SIG-M5 (cell line): ENCODE data around the gene ELL2.

ENCODE experiments used
- DNase-seq: peaks from one replicate; lab custom pipeline; 2025; lab: John Stamatoyannopoulos, UW

ELL2 gene

GRCh38 chr5:95956021-95956899, 5.4 kb downstream of the ELL2 start:
- DNase-seq: no peak

DNA sequence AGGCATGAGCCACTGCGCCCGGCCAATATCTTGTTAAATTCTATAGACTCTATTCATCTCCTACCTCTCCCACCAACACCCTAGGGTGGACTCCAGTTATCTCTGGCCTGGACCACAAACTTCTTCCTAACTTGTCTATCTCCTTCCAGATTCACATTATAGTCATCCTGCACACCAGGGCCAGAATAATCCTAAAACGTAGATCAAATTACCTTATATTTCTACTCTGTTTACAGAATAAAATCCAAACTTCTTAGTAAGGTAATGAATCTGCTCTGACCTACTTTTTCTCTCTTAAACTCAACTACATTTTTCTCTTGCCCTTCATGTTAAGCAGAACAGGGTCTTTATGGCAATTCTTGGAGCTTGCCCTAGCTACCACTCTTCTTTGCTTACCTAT, 6.9 kb downstream of the ELL2 start:
- DNase-seq: no peak

DNA sequence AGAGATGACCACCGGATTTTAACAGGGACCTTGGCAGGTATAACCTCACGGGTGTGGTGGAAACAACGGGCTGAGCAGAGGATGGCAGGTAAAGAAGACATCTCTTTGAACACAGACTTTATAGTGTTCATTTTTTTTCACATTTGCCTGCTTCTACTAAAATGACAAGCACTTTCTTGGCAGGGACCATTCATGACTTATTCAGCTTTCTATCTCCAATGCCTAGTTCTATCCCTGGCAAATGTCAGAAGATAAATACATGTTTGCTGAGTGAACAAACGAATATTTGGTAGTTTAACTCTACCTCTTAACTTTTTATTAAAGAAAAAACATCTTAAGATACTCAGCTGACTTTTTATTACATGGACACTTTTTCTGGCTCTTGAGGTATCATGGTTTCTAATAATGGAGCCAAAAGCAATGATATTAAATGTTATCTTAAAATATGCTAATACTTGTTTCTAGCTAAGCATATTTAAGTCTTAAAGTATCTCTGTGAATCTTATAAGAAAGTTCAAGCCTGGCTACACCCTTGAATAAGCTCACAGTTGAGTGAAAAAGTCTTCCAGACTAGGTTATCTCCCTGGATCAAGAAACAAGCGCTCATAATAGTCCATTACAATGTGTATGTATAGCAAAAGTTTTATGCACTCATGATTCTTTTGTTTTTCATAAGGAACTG, 8.5 kb downstream of the ELL2 start:
- DNase-seq: no peak

- no peak for DNase-seq
Measured at GRCh38 chr5:95951916-95952315, 9.7 kb downstream of the ELL2 start.

DNA sequence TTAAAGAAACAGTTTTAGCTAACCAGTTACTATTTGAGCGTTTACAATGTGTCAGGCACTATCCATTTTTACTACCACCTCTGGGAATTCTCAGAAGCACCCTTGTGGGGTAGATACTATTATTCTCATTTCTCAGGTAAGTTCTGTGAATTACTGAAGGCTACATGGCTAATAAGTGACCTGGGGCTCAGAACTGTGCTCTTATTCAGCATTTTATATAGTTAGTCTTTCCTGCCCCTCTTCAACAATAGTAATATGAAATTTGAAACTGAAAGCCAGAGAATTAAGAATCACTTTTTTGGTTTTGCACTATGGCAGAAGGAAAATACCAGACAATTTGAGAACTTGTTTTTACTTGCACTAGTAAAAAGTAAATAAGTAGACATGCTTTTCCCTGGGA, 11.8 kb downstream of the ELL2 start:
- DNase-seq: no peak

DNA sequence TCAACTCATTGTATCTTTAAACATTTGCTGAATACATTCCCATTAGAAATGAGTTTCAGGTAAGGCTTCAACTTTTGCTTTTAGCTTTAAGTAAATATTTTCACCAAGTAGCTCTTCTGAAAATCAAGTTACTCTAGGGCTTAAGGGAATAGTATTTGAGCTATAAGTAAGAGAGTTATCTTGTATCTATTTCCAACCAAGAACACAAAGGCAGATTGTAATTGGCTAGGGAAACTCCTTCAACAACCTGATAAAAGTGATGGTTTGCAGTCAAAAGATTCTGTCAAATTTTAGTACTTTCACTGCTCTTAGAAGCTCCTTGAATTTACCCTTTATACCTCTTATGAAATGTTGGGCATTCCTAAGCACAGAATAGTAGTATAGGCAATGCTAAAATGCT, 13.0 kb downstream of the ELL2 start:
- no peak for DNase-seq

- no peak for DNase-seq
Measured at GRCh38 chr5:95946451-95946850, 15.2 kb downstream of the ELL2 start.

GRCh38 chr5:95942968-95943367, 18.7 kb downstream of the ELL2 start:
- no peak for DNase-seq

DNA sequence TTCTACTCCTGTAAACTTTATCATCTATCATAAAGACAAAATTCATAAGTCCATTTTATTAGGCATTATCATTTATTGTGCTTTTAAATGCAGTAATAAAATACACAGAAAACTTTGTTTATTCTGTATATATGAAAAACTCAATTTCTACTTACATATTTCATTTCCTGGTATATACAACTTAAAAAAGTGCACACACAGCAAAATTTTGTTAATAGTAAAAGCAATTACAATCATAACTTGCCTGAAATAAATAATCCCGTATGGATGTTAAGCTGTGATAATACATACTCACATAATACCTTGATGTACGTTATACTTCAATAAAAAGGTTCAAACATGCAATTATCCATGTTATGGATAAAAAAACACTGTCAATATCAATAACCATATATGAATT, 19.2 kb downstream of the ELL2 start:
- DNase-seq: no peak

DNA sequence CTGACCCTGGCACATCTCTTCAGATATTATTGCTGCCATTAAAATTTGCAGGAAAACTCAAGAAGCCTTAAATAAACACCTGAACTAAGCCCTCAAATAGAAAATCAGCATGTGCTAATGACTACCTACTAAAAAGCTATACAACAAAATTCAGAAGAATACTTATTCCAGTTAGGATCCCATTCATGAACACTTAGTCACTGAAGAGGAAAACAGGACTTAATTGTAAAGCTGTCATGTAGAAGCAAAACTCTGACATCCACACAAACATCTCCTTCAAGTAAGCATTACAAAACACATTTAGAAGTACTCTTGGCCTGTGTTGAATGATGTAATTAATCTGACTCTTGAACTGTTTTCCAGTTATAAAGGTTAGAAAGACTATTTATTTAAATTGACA, 19.9 kb downstream of the ELL2 start:
- DNase-seq: no peak

GRCh38 chr5:95940758-95941682, 20.6 kb downstream of the ELL2 start:
- no peak for DNase-seq

- DNase-seq: no peak
Measured at GRCh38 chr5:95939465-95939864, 22.2 kb downstream of the ELL2 start.

- DNase-seq: no peak
Measured at GRCh38 chr5:95938766-95939165, 22.9 kb downstream of the ELL2 start.

DNA sequence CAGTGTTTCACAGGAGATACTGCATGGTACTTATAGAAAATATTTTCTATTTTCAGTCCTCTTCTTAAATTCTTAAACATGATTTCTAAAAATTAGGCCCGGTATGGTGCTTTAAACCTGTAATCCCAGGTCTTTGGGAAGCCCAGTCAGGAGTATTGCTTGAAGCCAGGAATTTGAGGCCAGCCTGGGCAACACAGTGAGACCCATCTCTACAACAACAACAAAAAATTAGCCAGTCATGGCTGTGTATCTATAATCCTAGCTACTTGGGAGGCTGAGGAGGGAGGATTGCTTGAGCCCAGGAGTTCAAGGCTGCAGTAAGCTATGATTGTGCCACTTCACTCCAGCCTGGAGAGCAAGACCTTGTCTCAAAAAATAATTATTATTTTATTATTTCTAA, 23.3 kb downstream of the ELL2 start:
- no peak for DNase-seq

- no peak for DNase-seq
Measured at GRCh38 chr5:95937607-95938152, 24.0 kb downstream of the ELL2 start.

GRCh38 chr5:95936812-95937397, 24.7 kb downstream of the ELL2 start:
- DNase-seq: no peak

DNA sequence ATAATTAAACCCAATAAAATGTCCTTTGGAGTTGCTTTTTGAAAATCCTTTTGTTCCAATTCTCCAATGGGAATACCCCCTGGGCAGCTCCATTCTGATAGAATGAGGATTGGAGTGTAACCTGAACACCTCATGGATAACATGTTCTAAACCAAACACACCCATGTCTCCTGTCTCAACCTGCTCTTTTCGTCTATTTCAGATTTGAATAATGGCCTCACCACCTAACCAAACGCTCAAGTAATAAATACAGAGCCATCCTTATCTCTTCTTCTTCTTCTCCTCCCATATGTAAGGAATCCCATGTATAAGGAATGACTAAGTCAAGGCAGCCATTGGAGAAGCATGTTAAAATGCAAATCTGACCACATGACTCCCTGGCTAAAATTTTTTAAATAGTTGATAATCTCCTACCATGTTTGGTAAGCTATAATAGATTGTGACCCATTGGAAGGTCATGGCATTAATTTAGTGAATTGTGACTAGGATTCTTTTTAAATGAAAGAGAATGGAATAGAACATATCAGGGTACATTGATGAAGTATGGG, 26.0 kb downstream of the ELL2 start:
- DNase-seq: no peak

- no peak for DNase-seq
Measured at GRCh38 chr5:95934207-95934804, 27.3 kb downstream of the ELL2 start.

DNA sequence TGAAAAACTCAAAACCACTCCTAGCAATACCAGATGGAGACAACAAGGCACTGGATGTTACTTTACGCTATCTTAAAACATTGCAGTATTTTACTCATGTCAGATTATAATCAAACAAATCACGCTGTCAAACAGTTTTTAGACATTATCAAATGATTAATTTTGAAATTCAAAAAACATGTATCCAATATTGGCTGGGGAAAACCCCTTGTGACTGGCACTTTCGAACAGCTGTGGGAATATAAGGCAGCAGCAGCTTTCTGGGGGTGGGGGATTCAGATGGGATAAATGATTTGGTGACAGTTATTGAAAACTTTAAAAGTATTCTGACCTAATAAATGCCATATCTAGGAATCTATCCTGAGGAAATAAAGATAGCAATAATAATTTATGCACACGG, 28.7 kb downstream of the ELL2 start:
- DNase-seq: no peak

DNA sequence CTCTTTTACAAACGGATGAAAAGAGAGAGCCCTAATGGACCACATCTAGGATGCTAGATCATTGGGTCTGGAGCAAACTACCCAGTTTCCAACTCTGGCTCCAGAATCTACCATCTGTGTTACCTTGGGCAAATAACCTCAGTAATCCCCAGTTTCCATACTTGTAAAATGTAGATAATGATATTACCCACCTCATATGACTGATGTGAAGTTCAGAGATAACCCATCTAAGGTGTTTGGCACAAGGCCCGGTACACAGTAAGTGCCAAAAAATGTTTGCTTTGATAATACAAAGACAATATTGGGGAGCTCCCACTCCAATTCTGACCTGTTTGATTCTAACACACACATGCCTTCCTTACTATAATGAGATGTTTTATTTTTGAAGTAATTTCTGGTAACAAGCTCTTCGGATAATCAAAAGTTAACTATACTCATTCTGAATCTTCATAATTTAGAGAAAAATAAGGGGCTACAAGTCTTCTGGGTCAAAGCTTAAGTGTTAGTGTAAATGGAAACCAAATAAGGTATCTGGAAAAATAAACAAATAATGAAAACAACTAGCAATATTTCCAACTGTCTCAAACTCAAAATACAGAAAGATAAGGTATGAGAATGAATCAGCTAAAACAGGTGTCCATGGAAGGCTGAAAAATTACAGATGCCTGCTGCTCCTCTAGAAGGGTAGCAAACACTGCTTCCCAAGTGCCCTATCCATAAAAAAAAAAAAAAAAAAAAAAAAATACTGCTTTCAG, 30.4 kb downstream of the ELL2 start:
- no peak for DNase-seq
